ENCODE data around the gene ASTN2.

DNA sequence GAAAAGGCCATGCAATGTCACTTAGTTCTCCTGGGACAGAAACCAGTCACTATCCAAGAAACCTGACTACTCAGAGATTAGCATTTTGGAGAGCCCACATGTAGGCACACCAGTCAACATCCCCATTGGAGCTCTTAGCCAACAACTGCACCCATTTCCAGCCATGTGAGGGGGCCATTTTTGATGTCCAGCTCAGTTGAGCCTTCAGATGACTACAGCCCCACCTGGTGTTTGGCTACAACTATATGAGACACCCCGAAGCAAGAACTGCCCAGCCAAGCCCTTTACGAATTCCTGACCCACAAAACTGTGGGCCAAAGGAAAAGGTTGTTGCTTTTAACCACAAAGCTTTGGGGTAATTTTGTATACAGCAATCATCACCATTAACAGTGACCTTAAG lies 300.1 kb downstream of the ASTN2 start:
- TF ChIP-seq, protein P1, sequence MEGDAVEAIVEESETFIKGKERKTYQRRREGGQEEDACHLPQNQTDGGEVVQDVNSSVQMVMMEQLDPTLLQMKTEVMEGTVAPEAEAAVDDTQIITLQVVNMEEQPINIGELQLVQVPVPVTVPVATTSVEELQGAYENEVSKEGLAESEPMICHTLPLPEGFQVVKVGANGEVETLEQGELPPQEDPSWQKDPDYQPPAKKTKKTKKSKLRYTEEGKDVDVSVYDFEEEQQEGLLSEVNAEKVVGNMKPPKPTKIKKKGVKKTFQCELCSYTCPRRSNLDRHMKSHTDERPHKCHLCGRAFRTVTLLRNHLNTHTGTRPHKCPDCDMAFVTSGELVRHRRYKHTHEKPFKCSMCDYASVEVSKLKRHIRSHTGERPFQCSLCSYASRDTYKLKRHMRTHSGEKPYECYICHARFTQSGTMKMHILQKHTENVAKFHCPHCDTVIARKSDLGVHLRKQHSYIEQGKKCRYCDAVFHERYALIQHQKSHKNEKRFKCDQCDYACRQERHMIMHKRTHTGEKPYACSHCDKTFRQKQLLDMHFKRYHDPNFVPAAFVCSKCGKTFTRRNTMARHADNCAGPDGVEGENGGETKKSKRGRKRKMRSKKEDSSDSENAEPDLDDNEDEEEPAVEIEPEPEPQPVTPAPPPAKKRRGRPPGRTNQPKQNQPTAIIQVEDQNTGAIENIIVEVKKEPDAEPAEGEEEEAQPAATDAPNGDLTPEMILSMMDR (IDR thresholded peaks at IDR 0.05): no peak
- TF ChIP-seq POLR2A (IDR thresholded peaks at IDR 0.05): no peak

Measured in testis (tissue), 2 donors.